Caco-2 (cell line): Measurements from ENCODE around the gene TMEM9. TPM values are rescaled to one million over a fixed set of nuclear protein-coding genes. Genes with fewer than 3 reads are reported as not detected.

Experiments
- BruUV-seq: library from RNA; stranded (reverse); fragments of 400-500 nt; replicated peaks from 2 replicates; lab custom pipeline; 2021; lab: Mats Ljungman, UMichigan
- CTCF ChIA-PET: fragments of 300-600 bp; sonication (Branson Sonifier 250); formaldehyde crosslinking; loops from one replicate; lab custom pipeline; 2022; ENCODE audit warnings: antibody characterized with exemption; lab: Charles Lee
- POLR2A ChIA-PET: fragments of 300-600 bp; sonication (Branson Sonifier 250); formaldehyde crosslinking; loops from one replicate; lab custom pipeline; 2022; ENCODE audit warnings: antibody characterized with exemption; lab: Charles Lee
- DNase-seq, 2 experiments: peaks; one replicate each; pipeline versions ENCODE4 v3.0.0 to v3.0.0-alpha.2; 2020 to 2022
- H3K27me3 ChIP-seq: replicated peaks from 2 replicates; pipeline ENCODE4 v1.6.0; 2011; ENCODE audit warnings: low read length; ENCODE audit not compliant: control insufficient read depth, insufficient read depth
- H3K36me3 ChIP-seq: 2 replicates; pipeline ENCODE4 v1.5.1; 2011; ENCODE audit warnings: low read length; ENCODE audit not compliant: control insufficient read depth, insufficient read depth
- H3K4me1 ChIP-seq: fragments of 250-450 bp; sonication (Bioruptor Pico); 2 replicates; pipeline ENCODE4 v1.5.1; 2020; ENCODE audit warnings: mild to moderate bottlenecking
- H3K4me3 ChIP-seq: 2 replicates; pipeline ENCODE4 v1.5.1; 2011; ENCODE audit warnings: low read depth, mild to moderate bottlenecking, control low read depth, low read length
- H3K9me3 ChIP-seq: fragments of 250-450 bp; sonication (Bioruptor Pico); 2 replicates; pipeline ENCODE4 v1.5.1; 2020; ENCODE audit warnings: mild to moderate bottlenecking, moderate library complexity
- H3K27ac Mint-ChIP-seq: one replicate; pipeline ENCODE4 v1.8.0; 2022; ENCODE audit warnings: mixed read lengths; ENCODE audit not compliant: unreplicated experiment
- H3K27me3 Mint-ChIP-seq: one replicate; pipeline ENCODE4 v1.8.0; 2022; ENCODE audit warnings: mixed read lengths; ENCODE audit not compliant: insufficient read depth, unreplicated experiment
- H3K36me3 Mint-ChIP-seq: one replicate; pipeline ENCODE4 v1.8.0; 2022; ENCODE audit warnings: mild to moderate bottlenecking, mixed read lengths; ENCODE audit not compliant: insufficient read depth, unreplicated experiment
- H3K4me1 Mint-ChIP-seq: one replicate; pipeline ENCODE4 v1.8.0; 2022; ENCODE audit warnings: low read depth, mixed read lengths; ENCODE audit not compliant: unreplicated experiment
- H3K4me3 Mint-ChIP-seq: one replicate; pipeline ENCODE4 v1.8.0; 2022; ENCODE audit warnings: mild to moderate bottlenecking, moderate library complexity, mixed read lengths; ENCODE audit not compliant: unreplicated experiment
- H3K9me3 Mint-ChIP-seq: one replicate; pipeline ENCODE4 v1.8.0; 2022; ENCODE audit warnings: mixed read lengths; ENCODE audit not compliant: unreplicated experiment
- intact Hi-C: fragments of 100-400 bp; cut with micrococcal nuclease; formaldehyde crosslinking; loops from one replicate; pipeline ENCODE4 v1.10.0; 2022; ENCODE audit not compliant: unreplicated experiment
- total RNA-seq: library from RNA; stranded (reverse); gene quantifications from 2 replicates; pipeline ENCODE4 v1.2.3, GENCODE V29; 2022
- TF ChIP-seq, protein P1 (sequence below), 2 experiments: fragments of 200-600 bp in 1 of 2; IDR thresholded peaks; 1 replicate in 1 of 2; 2 replicates in 1 of 2; pipeline versions ENCODE4 v1.5.1 to v1.8.0; 2011 to 2022; ENCODE audit warnings: antibody characterized with exemption in 1 of 2, control low read depth in 1 of 2, inconsistent platforms in 1 of 2, low read depth in 1 of 2, low read length in 1 of 2, mild to moderate bottlenecking in 1 of 2, moderate library complexity in 1 of 2; ENCODE audit not compliant: insufficient read depth in 1 of 2, severe bottlenecking in 1 of 2, unreplicated experiment in 1 of 2

The TMEM9 gene
- total RNA-seq, 1 experiment from 2014 or later: 125 TPM

GRCh38 chr1:201178718-201179117 lies 24.4 kb upstream of the TMEM9 start:
- H3K27me3 Mint-ChIP-seq: peaks cover 3% of the 10 kb centered on the region
- CTCF ChIA-PET: interaction anchor here (1.2 kb wide), 1 partner anchor 44 kb away, joined by 3 read pairs; no protein-coding TSS in a partner anchor
- peaks cover 11% of the 10 kb centered on the region for H3K9me3 Mint-ChIP-seq
- no TSS peak for BruUV-seq
- Histone ChIP-seq H3K9me3 (no peaks in the 10 kb centered on the region), H3K4me3 (no peak overlapping the region), H3K36me3 (no peaks in the 10 kb centered on the region), H3K4me1 (peaks cover 18% of the 10 kb centered on the region), H3K27me3 (no peaks in the 10 kb centered on the region)
- intact Hi-C loops: no loop called here
- no peak for DNase-seq
- H3K27ac Mint-ChIP-seq: no peak overlapping the region
- POLR2A ChIA-PET: no interaction called here
- TF ChIP-seq, protein P1, sequence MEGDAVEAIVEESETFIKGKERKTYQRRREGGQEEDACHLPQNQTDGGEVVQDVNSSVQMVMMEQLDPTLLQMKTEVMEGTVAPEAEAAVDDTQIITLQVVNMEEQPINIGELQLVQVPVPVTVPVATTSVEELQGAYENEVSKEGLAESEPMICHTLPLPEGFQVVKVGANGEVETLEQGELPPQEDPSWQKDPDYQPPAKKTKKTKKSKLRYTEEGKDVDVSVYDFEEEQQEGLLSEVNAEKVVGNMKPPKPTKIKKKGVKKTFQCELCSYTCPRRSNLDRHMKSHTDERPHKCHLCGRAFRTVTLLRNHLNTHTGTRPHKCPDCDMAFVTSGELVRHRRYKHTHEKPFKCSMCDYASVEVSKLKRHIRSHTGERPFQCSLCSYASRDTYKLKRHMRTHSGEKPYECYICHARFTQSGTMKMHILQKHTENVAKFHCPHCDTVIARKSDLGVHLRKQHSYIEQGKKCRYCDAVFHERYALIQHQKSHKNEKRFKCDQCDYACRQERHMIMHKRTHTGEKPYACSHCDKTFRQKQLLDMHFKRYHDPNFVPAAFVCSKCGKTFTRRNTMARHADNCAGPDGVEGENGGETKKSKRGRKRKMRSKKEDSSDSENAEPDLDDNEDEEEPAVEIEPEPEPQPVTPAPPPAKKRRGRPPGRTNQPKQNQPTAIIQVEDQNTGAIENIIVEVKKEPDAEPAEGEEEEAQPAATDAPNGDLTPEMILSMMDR (IDR thresholded peaks at IDR 0.05; ENCODE audit: insufficient read depth in 1 of 2, low read depth in 1 of 2, low read length in 1 of 2, severe bottlenecking in 1 of 2, unreplicated experiment in 1 of 2): no peak
- H3K4me3 Mint-ChIP-seq: no peak overlapping the region
- H3K4me1 Mint-ChIP-seq: peaks cover 16% of the 10 kb centered on the region
- no peaks in the 10 kb centered on the region for H3K36me3 Mint-ChIP-seq

- POLR2A ChIA-PET: no interaction called here
- Mint-ChIP-seq H3K27ac (peak overlapping the region; percentile 38), H3K27me3 (peaks cover 3% of the 10 kb centered on the region), H3K4me1 (peaks cover 24% of the 10 kb centered on the region), H3K4me3 (no peak overlapping the region), H3K9me3 (peaks cover 11% of the 10 kb centered on the region), H3K36me3 (no peaks in the 10 kb centered on the region)
- Histone ChIP-seq H3K36me3 (no peaks in the 10 kb centered on the region), H3K27me3 (no peaks in the 10 kb centered on the region), H3K9me3 (no peaks in the 10 kb centered on the region), H3K4me3 (no peak overlapping the region), H3K4me1 (peaks cover 32% of the 10 kb centered on the region)
- BruUV-seq: no TSS peak
- TF ChIP-seq, protein P1 (IDR thresholded peaks at IDR 0.05; ENCODE audit: insufficient read depth in 1 of 2, low read depth in 1 of 2, low read length in 1 of 2, severe bottlenecking in 1 of 2, unreplicated experiment in 1 of 2): no peak
- no peak for DNase-seq
- CTCF ChIA-PET: no interaction called here
- intact Hi-C loops: no loop called here
These were observed 22.7 kb upstream of the TMEM9 start for GRCh38 chr1:201176940-201177339.

DNA sequence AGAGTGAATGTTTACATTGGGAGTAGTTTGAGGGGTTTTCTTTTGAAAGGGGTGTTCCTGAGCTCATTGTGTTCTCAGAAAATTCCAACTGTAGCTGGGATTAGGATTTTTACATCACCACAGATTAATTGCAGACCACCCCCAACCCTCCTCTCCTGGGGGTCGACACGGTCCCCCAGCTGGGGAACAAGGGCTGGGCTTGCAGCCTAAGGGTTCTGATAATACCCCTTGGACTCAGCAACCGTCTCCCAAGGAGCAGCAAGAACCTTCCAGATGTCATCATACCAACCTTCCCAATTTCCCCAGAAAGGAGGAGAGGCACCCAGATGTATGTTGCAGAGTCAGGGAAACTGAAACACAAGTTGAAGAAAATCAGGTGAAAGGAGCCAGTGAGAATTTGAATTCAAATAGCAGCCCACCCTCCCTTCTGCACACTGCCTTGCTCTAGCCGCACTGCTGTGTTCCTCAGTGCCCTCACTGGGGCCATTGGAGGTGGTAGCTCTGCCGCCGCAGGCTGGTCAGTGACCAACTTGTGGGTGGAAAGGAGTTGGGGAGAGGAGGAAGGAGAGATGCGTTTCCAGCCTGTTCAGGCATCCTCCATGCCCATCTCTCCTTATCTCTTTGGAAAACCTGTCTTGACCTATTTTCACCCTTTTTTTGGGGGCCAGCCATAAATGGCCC lies 21.7 kb upstream of the TMEM9 start:
- H3K27me3 ChIP-seq: no peaks in the 10 kb centered on the region
- Mint-ChIP-seq H3K4me3 (no peak overlapping the region), H3K9me3 (peaks cover 11% of the 10 kb centered on the region), H3K36me3 (peaks cover 8% of the 10 kb centered on the region), H3K4me1 (peaks cover 31% of the 10 kb centered on the region), H3K27me3 (no peaks in the 10 kb centered on the region), H3K27ac (peak overlapping the region; percentile 26)
- TF ChIP-seq, protein P1 (IDR thresholded peaks at IDR 0.05; ENCODE audit: insufficient read depth in 1 of 2, low read depth in 1 of 2, low read length in 1 of 2, severe bottlenecking in 1 of 2, unreplicated experiment in 1 of 2): no peak
- no peaks in the 10 kb centered on the region for H3K36me3 ChIP-seq
- no peaks in the 10 kb centered on the region for H3K9me3 ChIP-seq
- no TSS peak for BruUV-seq
- intact Hi-C loops: no loop called here
- POLR2A ChIA-PET: no interaction called here
- CTCF ChIA-PET: no interaction called here
- H3K4me1 ChIP-seq: peaks cover 36% of the 10 kb centered on the region
- DNase-seq: no peak
- H3K4me3 ChIP-seq: no peak overlapping the region
